HepG2 (cell line): ENCODE measurements around the gene CLCC1. TPM values are rescaled to one million over a fixed set of nuclear protein-coding genes. Genes with fewer than 3 reads are reported as not detected.
A peak's percentile ranks its signal among the peaks of the same experiment; 100 is the strongest.

Experiments used
- AHR ChIP-seq: IDR thresholded peaks from 2 replicates; pipeline ENCODE4 v1.6.1; 2018; ENCODE audit warnings: missing genetic modification reagents, missing compliant biosample characterization
- CEBPG ChIP-seq: IDR thresholded peaks from 2 replicates; pipeline ENCODE4 v1.6.1; 2016
- CREB1 ChIP-seq, 2 experiments: fragments of 450-650 bp in 1 of 2; IDR thresholded peaks; 2 replicates each; pipeline ENCODE4 v1.6.1; 2016 to 2017; ENCODE audit warnings: control low read depth in 1 of 2, mild to moderate bottlenecking in 1 of 2, missing compliant biosample characterization in 1 of 2, missing genetic modification characterization in 1 of 2
- FOSL2 ChIP-seq: sonication (generic); formaldehyde crosslinking; IDR thresholded peaks from 2 replicates; pipeline ENCODE4 v1.4.0; 2020; ENCODE audit warnings: missing genetic modification reagents
- HNF4A ChIP-seq: sonication (generic); formaldehyde crosslinking; IDR thresholded peaks from 2 replicates; pipeline ENCODE4 v1.4.0; 2020; ENCODE audit warnings: missing genetic modification reagents
- KMT2A ChIP-seq: sonication (generic); formaldehyde crosslinking; IDR thresholded peaks from 2 replicates; pipeline ENCODE4 v1.4.0; 2020; ENCODE audit warnings: missing genetic modification reagents
- NCOR1 ChIP-seq: fragments of 200-600 bp; sonication (generic); IDR thresholded peaks from 2 replicates; pipeline ENCODE4 v1.7.0; 2017; ENCODE audit warnings: antibody characterized with exemption, low read length, borderline replicate concordance
- PHF21A ChIP-seq: sonication (generic); formaldehyde crosslinking; IDR thresholded peaks from 2 replicates; pipeline ENCODE4 v1.5.0; 2020; ENCODE audit warnings: mild to moderate bottlenecking, missing genetic modification reagents
- ZFP37 ChIP-seq: sonication (generic); formaldehyde crosslinking; IDR thresholded peaks from 2 replicates; pipeline ENCODE4 v1.4.0; 2020; ENCODE audit warnings: missing genetic modification reagents, borderline replicate concordance
- ZFYVE20 ChIP-seq: sonication (generic); formaldehyde crosslinking; IDR thresholded peaks from 2 replicates; pipeline ENCODE4 v1.8.0; 2023; ENCODE audit warnings: low read depth, mild to moderate bottlenecking, moderate library complexity, missing genetic modification reagents, borderline replicate concordance
- ZNF343 ChIP-seq: sonication (generic); formaldehyde crosslinking; IDR thresholded peaks from 2 replicates; pipeline ENCODE4 v1.4.0; 2020; ENCODE audit warnings: mild to moderate bottlenecking, missing genetic modification reagents
- ZNF629 ChIP-seq: sonication (generic); formaldehyde crosslinking; conservative IDR thresholded peaks from 2 replicates; pipeline ENCODE4 v1.5.0; 2020; ENCODE audit warnings: missing genetic modification reagents
- ZNF678 ChIP-seq: sonication (generic); formaldehyde crosslinking; IDR thresholded peaks from 2 replicates; pipeline ENCODE4 v1.4.0; 2020; ENCODE audit warnings: mild to moderate bottlenecking, missing genetic modification reagents
- polyA plus RNA-seq, 8 experiments: library from polyadenylated mRNA; depleted of rRNA in 3 of 8; stranded (reverse) in 7 of 8; unstranded in 1 of 8; fragments of >200 nt; fragmentation: Illumina TruSeq in 4 of 8; extraction: Trizol in 4 of 8; gene quantifications; 2 replicates each; pipeline versions ENCODE4 v1.2.1 to v1.2.3, GENCODE V29; 2011 to 2016; ENCODE audit warnings: low read depth in 4 of 8, missing spikeins in 1 of 8, mixed read lengths in 1 of 8; ENCODE audit not compliant: insufficient read depth in 1 of 8
- total RNA-seq, 5 experiments: library from RNA; depleted of rRNA; stranded (reverse); fragments of >200 nt; fragmentation: Illumina TruSeq; extraction: Trizol; gene quantifications; 2 replicates each; pipeline ENCODE4 v1.2.3, GENCODE V29; 2016; ENCODE audit warnings: low read depth in 1 of 5
- TF ChIP-seq, protein P1 (sequence below): sonication (generic); formaldehyde crosslinking; IDR thresholded peaks from 2 replicates; pipeline ENCODE4 v1.4.0; 2020; ENCODE audit warnings: mild to moderate bottlenecking, missing genetic modification reagents, borderline replicate concordance
- TF ChIP-seq, protein P2 (sequence below): fragments of 450-650 bp; IDR thresholded peaks from 2 replicates; pipeline ENCODE4 v1.6.1; 2017
- TF ChIP-seq, protein P3 (sequence below): sonication (generic); formaldehyde crosslinking; IDR thresholded peaks from 2 replicates; pipeline ENCODE4 v1.4.0; 2020; ENCODE audit warnings: mild to moderate bottlenecking, low read depth, missing genetic modification reagents
- TF ChIP-seq, protein P4 (sequence below): sonication (generic); formaldehyde crosslinking; IDR thresholded peaks from 2 replicates; pipeline ENCODE4 v1.4.0; 2020; ENCODE audit warnings: missing genetic modification reagents, mild to moderate bottlenecking, borderline replicate concordance
- TF ChIP-seq, protein P5 (sequence below): sonication (generic); formaldehyde crosslinking; IDR thresholded peaks from 2 replicates; pipeline ENCODE4 v1.8.1; 2023; ENCODE audit warnings: missing genetic modification reagents, mild to moderate bottlenecking, borderline replicate concordance

CLCC1 gene
- total and polyA plus RNA-seq, 2 of the 13 experiments (the other 11 are each of a cell fraction or from before 2014, with no cell fraction given): 16.0 to 25.8 TPM

DNA sequence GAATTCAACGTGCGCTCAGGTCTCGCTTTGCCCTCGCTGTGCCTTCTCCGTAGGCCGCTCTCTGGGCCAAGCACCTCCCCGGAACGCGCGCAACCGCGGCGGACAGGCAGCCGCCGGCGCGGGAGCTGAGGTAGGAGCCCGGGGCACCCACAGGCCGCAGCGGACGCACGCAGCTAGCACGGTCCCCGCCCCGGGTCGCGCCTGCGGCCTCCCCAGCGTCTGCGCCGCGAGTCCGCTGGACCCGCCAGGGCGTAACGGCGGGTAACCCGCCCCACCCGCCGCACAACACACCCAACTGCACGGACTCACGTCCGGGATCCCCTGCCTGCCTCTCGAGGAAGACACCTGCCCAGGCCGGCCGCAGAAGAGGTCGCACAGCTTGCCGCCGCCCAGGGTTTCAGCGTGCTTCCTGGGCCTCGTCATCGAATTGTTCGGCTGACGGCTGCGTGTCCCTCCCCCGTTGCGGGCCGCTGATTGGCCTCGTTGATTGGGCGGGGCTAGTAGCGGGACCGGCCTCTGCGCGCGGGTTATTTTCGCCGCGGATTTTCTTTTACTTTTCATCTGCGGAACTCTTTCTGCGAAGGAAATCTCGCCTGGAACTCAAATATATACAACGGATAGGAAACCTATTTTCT is at the start of gene CLCC1 (continued):
- TF ChIP-seq, protein P1, sequence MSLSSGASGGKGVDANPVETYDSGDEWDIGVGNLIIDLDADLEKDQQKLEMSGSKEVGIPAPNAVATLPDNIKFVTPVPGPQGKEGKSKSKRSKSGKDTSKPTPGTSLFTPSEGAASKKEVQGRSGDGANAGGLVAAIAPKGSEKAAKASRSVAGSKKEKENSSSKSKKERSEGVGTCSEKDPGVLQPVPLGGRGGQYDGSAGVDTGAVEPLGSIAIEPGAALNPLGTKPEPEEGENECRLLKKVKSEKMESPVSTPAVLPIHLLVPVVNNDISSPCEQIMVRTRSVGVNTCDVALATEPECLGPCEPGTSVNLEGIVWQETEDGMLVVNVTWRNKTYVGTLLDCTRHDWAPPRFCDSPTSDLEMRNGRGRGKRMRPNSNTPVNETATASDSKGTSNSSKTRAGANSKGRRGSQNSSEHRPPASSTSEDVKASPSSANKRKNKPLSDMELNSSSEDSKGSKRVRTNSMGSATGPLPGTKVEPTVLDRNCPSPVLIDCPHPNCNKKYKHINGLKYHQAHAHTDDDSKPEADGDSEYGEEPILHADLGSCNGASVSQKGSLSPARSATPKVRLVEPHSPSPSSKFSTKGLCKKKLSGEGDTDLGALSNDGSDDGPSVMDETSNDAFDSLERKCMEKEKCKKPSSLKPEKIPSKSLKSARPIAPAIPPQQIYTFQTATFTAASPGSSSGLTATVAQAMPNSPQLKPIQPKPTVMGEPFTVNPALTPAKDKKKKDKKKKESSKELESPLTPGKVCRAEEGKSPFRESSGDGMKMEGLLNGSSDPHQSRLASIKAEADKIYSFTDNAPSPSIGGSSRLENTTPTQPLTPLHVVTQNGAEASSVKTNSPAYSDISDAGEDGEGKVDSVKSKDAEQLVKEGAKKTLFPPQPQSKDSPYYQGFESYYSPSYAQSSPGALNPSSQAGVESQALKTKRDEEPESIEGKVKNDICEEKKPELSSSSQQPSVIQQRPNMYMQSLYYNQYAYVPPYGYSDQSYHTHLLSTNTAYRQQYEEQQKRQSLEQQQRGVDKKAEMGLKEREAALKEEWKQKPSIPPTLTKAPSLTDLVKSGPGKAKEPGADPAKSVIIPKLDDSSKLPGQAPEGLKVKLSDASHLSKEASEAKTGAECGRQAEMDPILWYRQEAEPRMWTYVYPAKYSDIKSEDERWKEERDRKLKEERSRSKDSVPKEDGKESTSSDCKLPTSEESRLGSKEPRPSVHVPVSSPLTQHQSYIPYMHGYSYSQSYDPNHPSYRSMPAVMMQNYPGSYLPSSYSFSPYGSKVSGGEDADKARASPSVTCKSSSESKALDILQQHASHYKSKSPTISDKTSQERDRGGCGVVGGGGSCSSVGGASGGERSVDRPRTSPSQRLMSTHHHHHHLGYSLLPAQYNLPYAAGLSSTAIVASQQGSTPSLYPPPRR: peak; percentile 25
- TF ChIP-seq ZFP37 (peak; percentile 78; the same call in 1 of the 2 replicates), PHF21A (peak; percentile 61), ZFYVE20 (CRISPR knock-in tag) (no peak), KMT2A (CRISPR knock-in tag) (peak; percentile 94), ZNF343 (peak; percentile 89), CREB1 (IDR thresholded peaks at IDR 0.05) (peak; percentile 84), CREB1 (CRISPR knock-in tag; IDR thresholded peaks at IDR 0.05) (peak; percentile 81), ZNF629 (CRISPR knock-in tag) (0 out of 2 replicates have a peak, but pooled peaks have one; percentile 12), ZNF678 (no peak), HNF4A (no peak), AHR (CRISPR knock-in tag) (peak; percentile 51; the same call in 1 of the 2 replicates), CEBPG (CRISPR knock-in tag) (no peak), NCOR1 (no peak), FOSL2 (CRISPR knock-in tag) (peak; percentile 63)
- TF ChIP-seq, protein P2, sequence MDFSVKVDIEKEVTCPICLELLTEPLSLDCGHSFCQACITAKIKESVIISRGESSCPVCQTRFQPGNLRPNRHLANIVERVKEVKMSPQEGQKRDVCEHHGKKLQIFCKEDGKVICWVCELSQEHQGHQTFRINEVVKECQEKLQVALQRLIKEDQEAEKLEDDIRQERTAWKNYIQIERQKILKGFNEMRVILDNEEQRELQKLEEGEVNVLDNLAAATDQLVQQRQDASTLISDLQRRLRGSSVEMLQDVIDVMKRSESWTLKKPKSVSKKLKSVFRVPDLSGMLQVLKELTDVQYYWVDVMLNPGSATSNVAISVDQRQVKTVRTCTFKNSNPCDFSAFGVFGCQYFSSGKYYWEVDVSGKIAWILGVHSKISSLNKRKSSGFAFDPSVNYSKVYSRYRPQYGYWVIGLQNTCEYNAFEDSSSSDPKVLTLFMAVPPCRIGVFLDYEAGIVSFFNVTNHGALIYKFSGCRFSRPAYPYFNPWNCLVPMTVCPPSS: no peak
- TF ChIP-seq, protein P3, sequence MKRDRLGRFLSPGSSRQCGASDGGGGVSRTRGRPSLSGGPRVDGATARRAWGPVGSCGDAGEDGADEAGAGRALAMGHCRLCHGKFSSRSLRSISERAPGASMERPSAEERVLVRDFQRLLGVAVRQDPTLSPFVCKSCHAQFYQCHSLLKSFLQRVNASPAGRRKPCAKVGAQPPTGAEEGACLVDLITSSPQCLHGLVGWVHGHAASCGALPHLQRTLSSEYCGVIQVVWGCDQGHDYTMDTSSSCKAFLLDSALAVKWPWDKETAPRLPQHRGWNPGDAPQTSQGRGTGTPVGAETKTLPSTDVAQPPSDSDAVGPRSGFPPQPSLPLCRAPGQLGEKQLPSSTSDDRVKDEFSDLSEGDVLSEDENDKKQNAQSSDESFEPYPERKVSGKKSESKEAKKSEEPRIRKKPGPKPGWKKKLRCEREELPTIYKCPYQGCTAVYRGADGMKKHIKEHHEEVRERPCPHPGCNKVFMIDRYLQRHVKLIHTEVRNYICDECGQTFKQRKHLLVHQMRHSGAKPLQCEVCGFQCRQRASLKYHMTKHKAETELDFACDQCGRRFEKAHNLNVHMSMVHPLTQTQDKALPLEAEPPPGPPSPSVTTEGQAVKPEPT (CRISPR knock-in tag): no peak
- TF ChIP-seq, protein P4, sequence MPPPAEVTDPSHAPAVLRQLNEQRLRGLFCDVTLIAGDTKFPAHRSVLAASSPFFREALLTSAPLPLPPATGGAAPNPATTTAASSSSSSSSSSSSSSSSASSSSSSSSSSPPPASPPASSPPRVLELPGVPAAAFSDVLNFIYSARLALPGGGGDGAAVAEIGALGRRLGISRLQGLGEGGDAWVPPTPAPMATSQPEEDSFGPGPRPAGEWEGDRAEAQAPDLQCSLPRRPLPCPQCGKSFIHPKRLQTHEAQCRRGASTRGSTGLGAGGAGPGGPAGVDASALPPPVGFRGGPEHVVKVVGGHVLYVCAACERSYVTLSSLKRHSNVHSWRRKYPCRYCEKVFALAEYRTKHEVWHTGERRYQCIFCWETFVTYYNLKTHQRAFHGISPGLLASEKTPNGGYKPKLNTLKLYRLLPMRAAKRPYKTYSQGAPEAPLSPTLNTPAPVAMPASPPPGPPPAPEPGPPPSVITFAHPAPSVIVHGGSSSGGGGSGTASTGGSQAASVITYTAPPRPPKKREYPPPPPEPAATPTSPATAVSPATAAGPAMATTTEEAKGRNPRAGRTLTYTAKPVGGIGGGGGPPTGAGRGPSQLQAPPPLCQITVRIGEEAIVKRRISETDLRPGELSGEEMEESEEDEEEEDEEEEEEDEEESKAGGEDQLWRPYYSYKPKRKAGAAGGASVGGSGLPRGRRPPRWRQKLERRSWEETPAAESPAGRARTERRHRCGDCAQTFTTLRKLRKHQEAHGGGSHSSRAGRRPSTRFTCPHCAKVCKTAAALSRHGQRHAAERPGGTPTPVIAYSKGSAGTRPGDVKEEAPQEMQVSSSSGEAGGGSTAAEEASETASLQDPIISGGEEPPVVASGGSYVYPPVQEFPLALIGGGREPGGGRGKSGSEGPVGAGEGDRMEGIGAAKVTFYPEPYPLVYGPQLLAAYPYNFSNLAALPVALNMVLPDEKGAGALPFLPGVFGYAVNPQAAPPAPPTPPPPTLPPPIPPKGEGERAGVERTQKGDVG (CRISPR knock-in tag): no peak
- TF ChIP-seq, protein P5, sequence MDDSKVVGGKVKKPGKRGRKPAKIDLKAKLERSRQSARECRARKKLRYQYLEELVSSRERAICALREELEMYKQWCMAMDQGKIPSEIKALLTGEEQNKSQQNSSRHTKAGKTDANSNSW (CRISPR knock-in tag): peak; percentile 89; the same call in 1 of the 2 replicates
